Sigmoid colon (tissue), 7 donors: ENCODE measurements around the gene BOLL. TPM values are rescaled to one million over a fixed set of nuclear protein-coding genes. Genes with fewer than 3 reads are reported as not detected.

Experiments used
- DNase-seq: peaks from one replicate; pipeline ENCODE4 v3.0.0-alpha.2; 2019
- H3K27ac ChIP-seq, 4 donors: fragments of 200-600 bp; sonication (generic); one replicate each; pipeline ENCODE4 v1.5.1; 2016 to 2019; ENCODE audit warnings: mild to moderate bottlenecking in 1 of 4
- H3K27me3 ChIP-seq, 3 donors: fragments of 200-600 bp; sonication (generic); one replicate each; pipeline ENCODE4 v1.5.1; 2019; ENCODE audit warnings: mild to moderate bottlenecking in 1 of 3
- H3K36me3 ChIP-seq, 4 donors: fragments of 200-600 bp; sonication (generic); one replicate each; pipeline ENCODE4 v1.5.1; 2016 to 2019
- H3K4me1 ChIP-seq, 4 donors: fragments of 200-600 bp; sonication (generic); one replicate each; pipeline ENCODE4 v1.5.1; 2017 to 2019
- H3K4me3 ChIP-seq, 4 donors: fragments of 200-600 bp; sonication (generic); one replicate each; pipeline ENCODE4 v1.5.1; 2017 to 2019; ENCODE audit warnings: mild to moderate bottlenecking in 2 of 4, moderate library complexity in 1 of 4
- H3K9me3 ChIP-seq, 4 donors: fragments of 200-600 bp in 3 of 4; sonication (generic) in 3 of 4; one replicate each; pipeline versions ENCODE4 v1.5.1 to v1.6.1; 2013 to 2019
- EP300 ChIP-seq, 4 donors: sonication (generic); formaldehyde crosslinking; IDR thresholded peaks; one replicate each; pipeline ENCODE4 v1.6.1; 2017; ENCODE audit warnings: antibody characterized with exemption in 4 of 4
- POLR2A ChIP-seq, 2 donors: fragments of 450-650 bp; IDR thresholded peaks; one replicate each; pipeline ENCODE4 v1.6.1; 2016; ENCODE audit warnings: antibody characterized with exemption in 2 of 2, mild to moderate bottlenecking in 2 of 2, moderate library complexity in 2 of 2
- POLR2AphosphoS5 ChIP-seq, 4 donors: sonication (generic); formaldehyde crosslinking; IDR thresholded peaks; one replicate each; pipeline ENCODE4 v1.6.1; 2017; ENCODE audit warnings: antibody characterized with exemption in 4 of 4
- WGBS, 2 donors: extraction: QIAGEN DNeasy Blood & Tissue Kit; methylation state at CpG; one replicate each; pipeline ENCODE4 v1.1.7; 2013; 5-methylcytosine and 5-hydroxymethylcytosine counted together
- intact Hi-C: fragments of 100-400 bp; cut with DNase I; formaldehyde crosslinking; loops from one replicate; pipeline ENCODE4 v1.15.1; 2023
- polyA plus RNA-seq, 3 donors: library from polyadenylated mRNA; stranded (reverse); fragments of 200-250 nt; gene quantifications; one replicate each; pipeline ENCODE4 v1.2.3, GENCODE V29; 2013
- total RNA-seq, 4 donors: library from RNA; depleted of rRNA; stranded (reverse); fragments of >200 nt; gene quantifications; one replicate each; pipeline ENCODE4 v1.1.0, GENCODE V29; 2016
- TF ChIP-seq, protein P1 (sequence below), 4 experiments: fragments of 450-650 bp in 3 of 4; fragments of 200-600 bp in 1 of 4; IDR thresholded peaks; one replicate each; pipeline ENCODE4 v1.5.1; 2016 to 2019; ENCODE audit warnings: antibody characterized with exemption in 4 of 4, mild to moderate bottlenecking in 3 of 4, moderate library complexity in 2 of 4
- donor health status: healthy with polysubstance abuse.
- donor health status: Bipolar disorder and iron deficiency.
- donor health status: healthy.

The BOLL gene
- total and polyA plus RNA-seq, 7 donors = not detected

DNA sequence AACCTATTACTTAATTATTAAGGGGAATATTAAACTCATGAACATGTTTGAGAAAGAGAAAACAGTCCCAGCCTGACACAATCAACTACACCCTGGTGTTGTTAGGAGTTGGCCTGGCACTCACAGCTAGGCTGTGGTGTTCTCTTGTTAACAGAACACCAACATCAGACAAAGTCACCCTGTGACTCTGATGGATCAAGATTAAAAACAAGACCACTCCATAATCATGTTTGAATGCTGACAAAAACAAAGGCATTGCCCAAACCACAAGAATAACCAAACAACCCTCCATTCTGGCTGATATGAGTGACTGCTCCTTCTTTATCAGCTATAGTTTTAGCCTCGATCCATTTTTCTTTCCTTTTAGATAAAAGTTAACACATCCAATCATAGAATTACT lies 3.0 kb downstream of the BOLL start:
- no peak overlapping the region for H3K27ac ChIP-seq
- DNase-seq = no peak
- H3K27me3 ChIP-seq = peaks cover 8 to 24% (median 19%) of the 10 kb centered on the region in 3 donors
- intact Hi-C loops = no loop called here
- peaks cover 0 to 12% (median 12%) of the 10 kb centered on the region in 4 donors for H3K4me1 ChIP-seq
- no peaks in the 10 kb centered on the region for H3K9me3 ChIP-seq
- TF ChIP-seq POLR2AphosphoS5 (IDR thresholded peaks at IDR 0.05) (no peak), EP300 (IDR thresholded peaks at IDR 0.05) (no peak), POLR2A (IDR thresholded peaks at IDR 0.05) (no peak)
- TF ChIP-seq, protein P1, sequence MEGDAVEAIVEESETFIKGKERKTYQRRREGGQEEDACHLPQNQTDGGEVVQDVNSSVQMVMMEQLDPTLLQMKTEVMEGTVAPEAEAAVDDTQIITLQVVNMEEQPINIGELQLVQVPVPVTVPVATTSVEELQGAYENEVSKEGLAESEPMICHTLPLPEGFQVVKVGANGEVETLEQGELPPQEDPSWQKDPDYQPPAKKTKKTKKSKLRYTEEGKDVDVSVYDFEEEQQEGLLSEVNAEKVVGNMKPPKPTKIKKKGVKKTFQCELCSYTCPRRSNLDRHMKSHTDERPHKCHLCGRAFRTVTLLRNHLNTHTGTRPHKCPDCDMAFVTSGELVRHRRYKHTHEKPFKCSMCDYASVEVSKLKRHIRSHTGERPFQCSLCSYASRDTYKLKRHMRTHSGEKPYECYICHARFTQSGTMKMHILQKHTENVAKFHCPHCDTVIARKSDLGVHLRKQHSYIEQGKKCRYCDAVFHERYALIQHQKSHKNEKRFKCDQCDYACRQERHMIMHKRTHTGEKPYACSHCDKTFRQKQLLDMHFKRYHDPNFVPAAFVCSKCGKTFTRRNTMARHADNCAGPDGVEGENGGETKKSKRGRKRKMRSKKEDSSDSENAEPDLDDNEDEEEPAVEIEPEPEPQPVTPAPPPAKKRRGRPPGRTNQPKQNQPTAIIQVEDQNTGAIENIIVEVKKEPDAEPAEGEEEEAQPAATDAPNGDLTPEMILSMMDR (IDR thresholded peaks at IDR 0.05) = no peak
- H3K4me3 ChIP-seq = no peak overlapping the region
- 15 to 28% methylated on average over 1 of the region's 1 CpG for WGBS, 2 donors
- no peaks in the 10 kb centered on the region for H3K36me3 ChIP-seq

- Histone ChIP-seq H3K27ac (no peak overlapping the region), H3K9me3 (no peaks in the 10 kb centered on the region), H3K36me3 (no peaks in the 10 kb centered on the region), H3K4me3 (no peak overlapping the region), H3K27me3 (no peaks in the 10 kb centered on the region), H3K4me1 (no peaks in the 10 kb centered on the region)
- intact Hi-C loops = loop anchor here (5.0 kb wide), 1 partner anchor 262 kb away; the partner anchor contains the start of gene MOB4
- no peak for DNase-seq
- TF ChIP-seq EP300 (IDR thresholded peaks at IDR 0.05) (no peak), POLR2A (IDR thresholded peaks at IDR 0.05) (no peak), POLR2AphosphoS5 (IDR thresholded peaks at IDR 0.05) (no peak)
- TF ChIP-seq, protein P1 (IDR thresholded peaks at IDR 0.05) = no peak
Observed at GRCh38 chr2:197779261-197779660, 5.9 kb downstream of the BOLL start.

DNA sequence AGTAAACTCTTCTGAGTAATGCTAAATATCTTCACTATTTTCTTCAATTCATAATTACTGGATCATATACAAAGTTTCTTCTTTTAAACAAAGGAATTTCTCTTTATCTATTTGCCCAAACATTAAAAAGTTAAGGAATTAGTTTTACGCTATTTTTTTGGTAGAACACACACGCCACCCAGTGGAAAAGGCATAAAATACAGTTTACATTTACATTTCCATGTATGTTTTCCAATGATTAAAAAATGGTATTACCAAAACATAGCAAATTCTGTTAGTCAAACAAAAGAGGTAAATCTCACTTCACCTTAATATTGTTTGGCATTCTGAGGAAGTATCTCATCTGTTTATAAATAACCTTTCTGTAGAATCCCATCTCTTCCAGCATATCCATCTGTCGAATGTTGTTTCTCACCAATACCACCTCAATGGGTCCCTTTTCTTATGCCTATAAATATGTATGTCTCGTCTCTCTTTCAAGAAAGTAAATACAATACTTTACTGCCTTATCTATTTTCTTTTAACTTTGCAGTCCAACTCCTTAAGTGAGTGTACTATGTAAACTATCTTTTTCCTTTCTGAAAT lies 7.2 kb downstream of the BOLL start:
- intact Hi-C loops = loop anchor here (2.0 to 5.0 kb wide), 2 partner anchors 71 to 261 kb away; partner anchors contain the start of gene MOB4
- WGBS, 2 donors = 24 to 32% methylated on average over 4 of the region's 4 CpGs

DNA sequence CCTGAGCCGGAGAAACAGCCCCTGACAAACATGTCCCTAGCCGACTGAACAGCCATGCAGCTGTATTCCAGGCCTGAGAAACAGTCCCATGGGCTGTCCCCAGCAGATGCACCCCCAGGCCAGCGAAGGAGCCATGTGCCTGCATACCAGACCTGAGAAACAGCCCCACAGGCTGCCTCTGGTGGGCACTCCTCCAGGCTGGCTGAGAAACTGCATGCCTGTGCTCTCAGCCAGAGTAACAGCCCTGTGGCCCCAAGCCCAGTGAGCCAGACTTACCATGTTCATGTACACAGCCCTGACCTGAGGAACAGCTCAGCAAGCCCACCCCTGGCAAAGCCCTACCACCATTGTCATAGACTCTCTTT lies 24.8 kb downstream of the BOLL start:
- Histone ChIP-seq H3K4me1 (no peaks in the 10 kb centered on the region), H3K9me3 (peaks cover 0 to 12% (median 3%) of the 10 kb centered on the region in 4 donors), H3K4me3 (no peak overlapping the region), H3K36me3 (no peaks in the 10 kb centered on the region), H3K27ac (no peak overlapping the region), H3K27me3 (no peaks in the 10 kb centered on the region)
- intact Hi-C loops = no loop called here
- WGBS, 2 donors = 90 to 94% methylated on average over 3 of the region's 3 CpGs
- TF ChIP-seq POLR2AphosphoS5 (IDR thresholded peaks at IDR 0.05) (no peak), POLR2A (IDR thresholded peaks at IDR 0.05) (no peak), EP300 (IDR thresholded peaks at IDR 0.05) (no peak)
- TF ChIP-seq, protein P1 (IDR thresholded peaks at IDR 0.05) = no peak
- DNase-seq = no peak

More for the DNA sequence above, 7.2 kb downstream of the BOLL start:
- Histone ChIP-seq H3K4me3 (no peak overlapping the region), H3K4me1 (no peaks in the 10 kb centered on the region), H3K27me3 (no peaks in the 10 kb centered on the region), H3K9me3 (no peaks in the 10 kb centered on the region), H3K27ac (no peak overlapping the region), H3K36me3 (no peaks in the 10 kb centered on the region)
- TF ChIP-seq, protein P1 (IDR thresholded peaks at IDR 0.05) = peak; percentile 34 to 68 (median 50)
- no peak for TF ChIP-seq EP300 (IDR thresholded peaks at IDR 0.05)
- no peak for DNase-seq
